ENCODE results near the gene CDK1. TPM values are rescaled to one million over a fixed set of nuclear protein-coding genes. Genes with fewer than 3 reads are reported as not detected.
A peak's percentile ranks its signal among the peaks of the same experiment; 100 is the strongest.

The CDK1 gene
- total RNA-seq, 1 experiment from 2014 or later, result 98.9 TPM

GRCh38 chr10:60778214-60778970 is at the start of gene CDK1 (continued):
- TF ChIP-seq TCF7 (CRISPR knock-in tag; IDR thresholded peaks at IDR 0.05; ENCODE audit: low read depth) (no peak), ZBTB43 (CRISPR knock-in tag; IDR thresholded peaks at IDR 0.05) (peak; percentile 53; the same call in 1 of the 2 replicates), HMGXB4 (CRISPR knock-in tag; IDR thresholded peaks at IDR 0.05) (peak; percentile 11; the same call in 1 of the 2 replicates), ZNF416 (CRISPR knock-in tag; IDR thresholded peaks at IDR 0.05) (no peak), PRDM15 (CRISPR knock-in tag; IDR thresholded peaks at IDR 0.05) (no peak), FOXJ3 (CRISPR knock-in tag; IDR thresholded peaks at IDR 0.05; ENCODE audit: borderline replicate concordance) (no peak), ESRRA (CRISPR knock-in tag; IDR thresholded peaks at IDR 0.05; ENCODE audit: borderline replicate concordance) (no peak), EMX1 (CRISPR knock-in tag; IDR thresholded peaks at IDR 0.05) (no peak)
- TF ChIP-seq, protein P1, sequence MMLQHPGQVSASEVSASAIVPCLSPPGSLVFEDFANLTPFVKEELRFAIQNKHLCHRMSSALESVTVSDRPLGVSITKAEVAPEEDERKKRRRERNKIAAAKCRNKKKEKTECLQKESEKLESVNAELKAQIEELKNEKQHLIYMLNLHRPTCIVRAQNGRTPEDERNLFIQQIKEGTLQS (CRISPR knock-in tag; conservative IDR thresholded peaks at IDR 0.05), result no peak
- TF ChIP-seq, protein P2, sequence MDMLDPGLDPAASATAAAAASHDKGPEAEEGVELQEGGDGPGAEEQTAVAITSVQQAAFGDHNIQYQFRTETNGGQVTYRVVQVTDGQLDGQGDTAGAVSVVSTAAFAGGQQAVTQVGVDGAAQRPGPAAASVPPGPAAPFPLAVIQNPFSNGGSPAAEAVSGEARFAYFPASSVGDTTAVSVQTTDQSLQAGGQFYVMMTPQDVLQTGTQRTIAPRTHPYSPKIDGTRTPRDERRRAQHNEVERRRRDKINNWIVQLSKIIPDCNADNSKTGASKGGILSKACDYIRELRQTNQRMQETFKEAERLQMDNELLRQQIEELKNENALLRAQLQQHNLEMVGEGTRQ (CRISPR knock-in tag; IDR thresholded peaks at IDR 0.05), result no peak

GRCh38 chr10:60729106-60729505 is 49.2 kb upstream of the CDK1 start:
- ATAC-seq (no peak), DNase-seq (ENCODE audit: low spot score) (no peak)
- CTCF ChIA-PET, result no interaction called here
- Mint-ChIP-seq H3K4me3 (no peak overlapping the region), H3K27me3 (ENCODE audit: low read depth) (no peaks in the 10 kb centered on the region), H3K9me3 (peaks cover 4% of the 10 kb centered on the region; the same call in 1 of the 2 replicates), H3K27ac (no peak overlapping the region), H3K36me3 (no peaks in the 10 kb centered on the region), H3K4me1 (peaks cover 41% of the 10 kb centered on the region)
- POLR2A ChIA-PET, result no interaction called here
- TF ChIP-seq FOXJ3 (CRISPR knock-in tag; IDR thresholded peaks at IDR 0.05; ENCODE audit: borderline replicate concordance), result no peak
- TF ChIP-seq ZNF121 (CRISPR knock-in tag; IDR thresholded peaks at IDR 0.05), result no peak
- TF ChIP-seq, protein P3, sequence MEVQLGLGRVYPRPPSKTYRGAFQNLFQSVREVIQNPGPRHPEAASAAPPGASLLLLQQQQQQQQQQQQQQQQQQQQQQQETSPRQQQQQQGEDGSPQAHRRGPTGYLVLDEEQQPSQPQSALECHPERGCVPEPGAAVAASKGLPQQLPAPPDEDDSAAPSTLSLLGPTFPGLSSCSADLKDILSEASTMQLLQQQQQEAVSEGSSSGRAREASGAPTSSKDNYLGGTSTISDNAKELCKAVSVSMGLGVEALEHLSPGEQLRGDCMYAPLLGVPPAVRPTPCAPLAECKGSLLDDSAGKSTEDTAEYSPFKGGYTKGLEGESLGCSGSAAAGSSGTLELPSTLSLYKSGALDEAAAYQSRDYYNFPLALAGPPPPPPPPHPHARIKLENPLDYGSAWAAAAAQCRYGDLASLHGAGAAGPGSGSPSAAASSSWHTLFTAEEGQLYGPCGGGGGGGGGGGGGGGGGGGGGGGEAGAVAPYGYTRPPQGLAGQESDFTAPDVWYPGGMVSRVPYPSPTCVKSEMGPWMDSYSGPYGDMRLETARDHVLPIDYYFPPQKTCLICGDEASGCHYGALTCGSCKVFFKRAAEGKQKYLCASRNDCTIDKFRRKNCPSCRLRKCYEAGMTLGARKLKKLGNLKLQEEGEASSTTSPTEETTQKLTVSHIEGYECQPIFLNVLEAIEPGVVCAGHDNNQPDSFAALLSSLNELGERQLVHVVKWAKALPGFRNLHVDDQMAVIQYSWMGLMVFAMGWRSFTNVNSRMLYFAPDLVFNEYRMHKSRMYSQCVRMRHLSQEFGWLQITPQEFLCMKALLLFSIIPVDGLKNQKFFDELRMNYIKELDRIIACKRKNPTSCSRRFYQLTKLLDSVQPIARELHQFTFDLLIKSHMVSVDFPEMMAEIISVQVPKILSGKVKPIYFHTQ (CRISPR knock-in tag; IDR thresholded peaks at IDR 0.05), result no peak
- no peak for TF ChIP-seq FOXP4 (CRISPR knock-in tag; IDR thresholded peaks at IDR 0.05)
- no peak for TF ChIP-seq CBFB (CRISPR knock-in tag; IDR thresholded peaks at IDR 0.05; ENCODE audit: low read depth)
- TF ChIP-seq PRDM15 (CRISPR knock-in tag; IDR thresholded peaks at IDR 0.05), result no peak
- TF ChIP-seq HMGXB4 (CRISPR knock-in tag; IDR thresholded peaks at IDR 0.05), result no peak

All from WTC11 (cell line).